Central memory CD8-positive, alpha-beta T cell (primary cell): ENCODE measurements around the gene GRIN2B.

Experiments
- ATAC-seq: fragments of 150-1000 bp; cut with Tn5 transposase; replicated peaks from 2 replicates; pipeline ENCODE4 v1.10.0; 2022; ENCODE audit warnings: mild to moderate bottlenecking, moderate FRiP score, moderate number of reproducible peaks; ENCODE audit not compliant: poor library complexity, severe bottlenecking; ENCODE audit errors: extremely low read depth
- DNase-seq, 2 donors: peaks; one replicate each; pipeline ENCODE4 v3.0.0; 2021; ENCODE audit warnings: low spot score in 2 of 2
- H3K27ac Mint-ChIP-seq: one replicate; pipeline ENCODE4 v1.8.0; 2022; ENCODE audit warnings: low read depth, mild to moderate bottlenecking, moderate library complexity, mixed read lengths
- H3K27me3 Mint-ChIP-seq: one replicate; pipeline ENCODE4 v1.8.0; 2022; ENCODE audit warnings: mixed read lengths
- H3K36me3 Mint-ChIP-seq: one replicate; pipeline ENCODE4 v1.8.0; 2022; ENCODE audit warnings: mild to moderate bottlenecking, moderate library complexity, mixed read lengths; ENCODE audit not compliant: insufficient read depth
- H3K4me1 Mint-ChIP-seq: one replicate; pipeline ENCODE4 v1.8.0; 2022; ENCODE audit warnings: mixed read lengths
- H3K4me3 Mint-ChIP-seq: one replicate; pipeline ENCODE4 v1.8.0; 2022; ENCODE audit warnings: mild to moderate bottlenecking, moderate library complexity, mixed read lengths
- H3K9me3 Mint-ChIP-seq: one replicate; pipeline ENCODE4 v1.8.0; 2022; ENCODE audit warnings: mixed read lengths

GRIN2B gene

GRCh38 chr12:13981296-13981962 lies at the start of gene GRIN2B:
Gene GRIN2B, minus strand, starts transcription at chr12:13981602. Its CDS starts 115,394 bp downstream, at chr12:13866208.
- DNase-seq (no peak), ATAC-seq (no peak)
- Mint-ChIP-seq H3K4me3 (no peak within 1 kb of the TSS), H3K27ac (no peak within 1 kb of the TSS), H3K4me1 (peaks cover 8% of the 10 kb centered on the region), H3K36me3 (no peaks in the 10 kb centered on the region), H3K27me3 (peaks cover 83% of the 10 kb centered on the region), H3K9me3 (no peaks in the 10 kb centered on the region)

DNA sequence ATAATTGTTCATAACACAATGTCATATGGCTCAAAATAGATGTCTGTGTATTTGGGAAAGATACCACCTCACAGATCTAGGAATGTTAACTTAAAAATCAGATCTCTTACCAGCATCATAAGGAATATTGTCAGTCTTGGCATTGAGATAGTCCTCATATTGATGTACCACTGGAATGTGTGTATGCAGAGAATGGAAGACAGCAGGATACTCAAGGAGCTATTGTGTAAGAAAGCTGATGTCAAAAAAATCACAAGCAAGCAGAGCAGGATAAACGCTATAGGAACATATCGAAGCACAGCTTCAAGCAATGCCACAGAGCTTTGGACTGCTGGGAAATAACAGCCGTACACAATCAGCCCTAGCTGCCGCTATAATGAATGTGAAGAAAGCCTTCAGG lies 45.1 kb upstream of the GRIN2B start:
- H3K4me1 Mint-ChIP-seq: no peaks in the 10 kb centered on the region
- no peaks in the 10 kb centered on the region for H3K9me3 Mint-ChIP-seq
- no peaks in the 10 kb centered on the region for H3K36me3 Mint-ChIP-seq
- ATAC-seq: no peak
- DNase-seq: no peak
- H3K27ac Mint-ChIP-seq: no peak overlapping the region
- H3K27me3 Mint-ChIP-seq: peaks cover 16% of the 10 kb centered on the region
- H3K4me3 Mint-ChIP-seq: no peak overlapping the region

DNA sequence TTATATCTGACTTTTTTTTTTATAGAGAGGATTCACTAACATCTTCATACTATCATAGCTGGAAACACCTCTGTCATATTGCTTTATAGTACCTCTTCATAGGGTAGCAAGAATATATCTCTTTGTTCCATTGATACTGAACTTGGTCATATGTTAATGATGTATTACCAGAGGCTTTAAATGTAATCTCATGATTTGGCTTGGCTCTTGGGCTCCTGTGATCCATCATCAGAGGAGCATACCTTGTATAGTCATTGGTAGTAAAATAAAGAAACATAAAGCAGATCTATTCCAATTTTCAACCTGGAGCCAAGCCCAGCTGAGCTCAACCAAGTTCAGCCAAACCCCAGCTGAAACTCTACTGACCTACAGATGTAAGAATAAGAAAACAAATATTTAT lies 43.2 kb upstream of the GRIN2B start:
- no peak for DNase-seq
- no peak overlapping the region for H3K27ac Mint-ChIP-seq

DNA sequence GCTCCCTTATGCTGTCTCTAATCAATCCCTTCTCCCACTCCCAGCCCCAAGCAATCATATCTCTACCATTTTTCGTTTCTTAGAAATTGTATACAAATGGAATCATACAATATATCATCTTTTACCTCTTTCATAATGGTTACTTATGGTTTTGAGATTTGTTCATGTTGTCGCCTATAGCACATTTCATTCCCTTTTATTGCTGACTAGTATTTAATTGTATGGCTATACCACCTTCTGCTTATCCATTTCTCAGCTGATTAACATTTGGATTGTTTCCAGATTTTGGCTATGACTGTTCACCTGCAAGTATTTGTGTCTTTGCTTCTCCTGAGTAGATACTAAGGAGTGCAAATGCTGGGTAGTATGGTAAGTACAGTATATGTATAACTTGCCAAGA lies 36.7 kb upstream of the GRIN2B start:
- Mint-ChIP-seq H3K27me3 (peaks cover 6% of the 10 kb centered on the region), H3K36me3 (no peaks in the 10 kb centered on the region), H3K4me3 (no peak overlapping the region), H3K9me3 (no peaks in the 10 kb centered on the region), H3K27ac (no peak overlapping the region), H3K4me1 (no peaks in the 10 kb centered on the region)
- no peak for ATAC-seq
- DNase-seq: no peak

More for the DNA sequence above, 43.2 kb upstream of the GRIN2B start:
- no peak for ATAC-seq
- Mint-ChIP-seq H3K4me3 (no peak overlapping the region), H3K4me1 (no peaks in the 10 kb centered on the region), H3K9me3 (no peaks in the 10 kb centered on the region), H3K36me3 (no peaks in the 10 kb centered on the region), H3K27me3 (peaks cover 16% of the 10 kb centered on the region)

- DNase-seq (no peak), ATAC-seq (no peak)
- Mint-ChIP-seq H3K4me3 (no peak overlapping the region), H3K27ac (no peak overlapping the region), H3K27me3 (peaks cover 28% of the 10 kb centered on the region), H3K9me3 (no peaks in the 10 kb centered on the region), H3K4me1 (no peaks in the 10 kb centered on the region), H3K36me3 (no peaks in the 10 kb centered on the region)
Measured at GRCh38 chr12:14010989-14011388, 29.6 kb upstream of the GRIN2B start.

DNA sequence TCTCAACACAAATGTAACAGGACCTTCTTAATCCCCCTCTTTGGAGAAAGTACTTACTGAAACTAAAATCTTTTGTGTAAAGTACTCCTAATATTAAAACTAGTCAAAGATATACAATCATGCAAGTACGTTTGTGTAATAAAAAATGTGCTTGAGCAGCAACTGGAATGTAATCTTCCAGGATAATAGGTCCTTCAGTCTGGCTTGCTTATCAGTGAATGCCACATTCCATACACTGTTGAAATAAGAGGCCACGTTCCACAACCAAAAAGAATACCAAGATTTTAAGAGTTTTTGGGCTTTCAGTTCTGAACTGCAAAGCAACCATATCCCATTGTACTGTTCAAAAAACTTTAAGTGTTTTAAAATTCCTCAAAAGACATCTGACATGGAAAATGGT lies 26.2 kb upstream of the GRIN2B start:
- no peak for DNase-seq
- no peaks in the 10 kb centered on the region for H3K9me3 Mint-ChIP-seq
- no peaks in the 10 kb centered on the region for H3K36me3 Mint-ChIP-seq
- no peak for ATAC-seq
- no peaks in the 10 kb centered on the region for H3K4me1 Mint-ChIP-seq
- H3K27me3 Mint-ChIP-seq: peaks cover 34% of the 10 kb centered on the region
- H3K27ac Mint-ChIP-seq: no peak overlapping the region
- no peak overlapping the region for H3K4me3 Mint-ChIP-seq

DNA sequence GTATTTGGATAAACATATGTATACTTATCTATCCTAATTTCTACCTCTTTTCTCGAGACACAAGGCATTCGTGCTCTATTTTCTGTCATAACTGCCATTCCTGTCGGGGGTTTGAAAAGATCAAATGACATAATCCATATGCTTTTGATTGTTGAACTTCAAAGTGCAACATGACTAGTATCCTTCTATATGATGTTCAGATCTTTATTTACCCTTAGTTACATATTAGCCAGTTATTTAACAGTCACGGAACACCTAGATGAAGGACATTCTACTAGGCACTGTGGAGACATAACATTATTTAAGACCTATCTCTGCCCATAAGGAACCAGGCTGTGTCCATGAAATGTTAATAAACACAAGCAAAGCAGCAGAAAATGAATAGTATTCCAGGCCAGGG lies 11.2 kb upstream of the GRIN2B start:
- Mint-ChIP-seq H3K4me1 (no peaks in the 10 kb centered on the region), H3K9me3 (no peaks in the 10 kb centered on the region), H3K27me3 (peaks cover 20% of the 10 kb centered on the region), H3K27ac (no peak overlapping the region), H3K4me3 (no peak overlapping the region), H3K36me3 (no peaks in the 10 kb centered on the region)
- no peak for ATAC-seq
- no peak for DNase-seq

DNA sequence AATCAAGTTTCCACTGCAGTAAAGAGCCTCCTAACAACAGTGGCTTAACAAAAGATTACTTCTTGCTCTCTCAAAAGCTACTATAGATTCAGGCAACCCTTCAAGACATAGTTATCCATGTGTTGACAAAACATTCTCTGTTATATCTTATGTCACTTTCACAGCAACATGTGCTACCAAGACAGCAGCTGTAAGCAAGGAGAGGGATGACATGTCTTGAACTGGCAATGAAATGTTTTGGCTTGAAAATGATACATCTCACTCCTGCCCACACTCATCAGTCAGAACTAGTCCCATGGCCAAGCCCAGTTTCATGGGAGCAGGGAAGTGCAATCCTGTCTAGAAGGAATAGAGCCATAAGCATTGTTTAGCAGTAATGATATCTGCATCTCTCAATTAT lies 10.7 kb upstream of the GRIN2B start:
- Mint-ChIP-seq H3K9me3 (no peaks in the 10 kb centered on the region), H3K4me3 (no peak overlapping the region), H3K27me3 (peaks cover 20% of the 10 kb centered on the region), H3K27ac (no peak overlapping the region), H3K36me3 (no peaks in the 10 kb centered on the region), H3K4me1 (no peaks in the 10 kb centered on the region)
- no peak for DNase-seq
- ATAC-seq: no peak

GRCh38 chr12:13986031-13986430 lies 4.6 kb upstream of the GRIN2B start:
- Mint-ChIP-seq H3K4me3 (no peak overlapping the region), H3K9me3 (no peaks in the 10 kb centered on the region), H3K36me3 (no peaks in the 10 kb centered on the region), H3K4me1 (no peaks in the 10 kb centered on the region), H3K27me3 (peaks cover 52% of the 10 kb centered on the region), H3K27ac (no peak overlapping the region)
- DNase-seq (no peak), ATAC-seq (no peak)

- H3K9me3 Mint-ChIP-seq: no peaks in the 10 kb centered on the region
- peaks cover 8% of the 10 kb centered on the region for H3K4me1 Mint-ChIP-seq
- H3K27ac Mint-ChIP-seq: no peak overlapping the region
- H3K36me3 Mint-ChIP-seq: no peaks in the 10 kb centered on the region
- peaks cover 77% of the 10 kb centered on the region for H3K27me3 Mint-ChIP-seq
- ATAC-seq: no peak
- DNase-seq: no peak
- no peak overlapping the region for H3K4me3 Mint-ChIP-seq
Measured at GRCh38 chr12:13981990-13982389, 588 bp upstream of the GRIN2B start.

DNA sequence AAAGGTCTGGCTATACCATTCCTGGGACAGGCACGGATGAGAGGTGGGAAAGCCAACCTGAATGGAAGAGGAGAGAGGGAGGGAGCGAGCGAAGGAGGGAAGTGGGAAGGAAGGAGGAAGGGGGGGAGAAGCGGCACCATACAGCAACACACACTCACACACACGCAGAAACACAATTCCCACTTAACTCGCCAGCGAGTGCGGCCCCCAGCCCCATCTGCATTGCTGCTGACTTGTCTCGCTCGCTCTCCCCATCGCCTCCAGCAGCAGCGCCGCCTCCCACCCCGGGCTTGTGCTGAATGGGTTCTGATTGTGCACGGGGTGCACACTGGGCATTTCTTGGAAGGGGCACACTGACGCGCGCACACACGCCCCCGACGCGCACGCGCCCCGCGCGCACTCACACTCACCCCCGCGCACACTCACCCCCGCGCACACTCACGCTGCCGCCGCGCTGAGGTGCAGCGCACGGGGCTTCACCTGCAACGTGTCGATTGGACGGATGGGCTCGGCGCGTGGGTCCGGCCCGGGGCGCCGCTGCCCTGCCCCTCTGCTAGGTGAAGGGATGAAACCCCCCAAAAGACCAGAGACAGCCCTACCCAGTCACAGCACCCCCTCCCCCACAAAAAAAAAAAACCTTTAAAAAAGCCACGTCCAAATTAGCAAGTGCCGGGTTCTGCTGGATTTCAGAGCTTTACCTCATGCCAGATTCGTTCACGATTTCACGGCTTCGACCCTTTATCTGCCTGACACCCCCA lies 685 bp downstream of the GRIN2B start:
- H3K4me1 Mint-ChIP-seq: peaks cover 8% of the 10 kb centered on the region
- no peaks in the 10 kb centered on the region for H3K9me3 Mint-ChIP-seq
- H3K4me3 Mint-ChIP-seq: no peak overlapping the region
- DNase-seq (no peak), ATAC-seq (no peak)
- no peak overlapping the region for H3K27ac Mint-ChIP-seq
- peaks cover 84% of the 10 kb centered on the region for H3K27me3 Mint-ChIP-seq
- no peaks in the 10 kb centered on the region for H3K36me3 Mint-ChIP-seq

GRCh38 chr12:13979772-13980378 lies 1.5 kb downstream of the GRIN2B start:
- DNase-seq: no peak
- peaks cover 8% of the 10 kb centered on the region for H3K4me1 Mint-ChIP-seq
- H3K36me3 Mint-ChIP-seq: no peaks in the 10 kb centered on the region
- no peak for ATAC-seq
- no peak overlapping the region for H3K4me3 Mint-ChIP-seq
- H3K27me3 Mint-ChIP-seq: peaks cover 88% of the 10 kb centered on the region
- H3K9me3 Mint-ChIP-seq: no peaks in the 10 kb centered on the region
- no peak overlapping the region for H3K27ac Mint-ChIP-seq

DNA sequence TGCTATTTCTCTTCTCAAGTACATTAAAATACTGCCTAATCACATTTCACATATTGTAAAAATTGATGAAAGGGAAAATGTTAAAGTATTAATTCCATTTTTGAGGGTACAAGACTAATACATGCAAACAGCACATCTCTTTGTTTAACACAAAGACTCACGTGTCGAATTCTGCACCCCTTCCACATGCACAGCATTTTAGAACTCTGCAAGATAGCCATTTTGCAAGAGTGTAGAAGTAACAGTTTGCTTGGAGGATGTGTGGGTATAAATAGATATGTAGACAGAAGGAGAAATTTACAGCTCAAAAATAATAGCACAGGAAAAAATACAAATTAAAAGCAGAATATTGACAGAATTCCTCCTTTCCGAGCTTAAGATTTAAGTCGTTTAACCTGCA lies 2.5 kb downstream of the GRIN2B start:
- H3K27me3 Mint-ChIP-seq: peaks cover 89% of the 10 kb centered on the region
- no peaks in the 10 kb centered on the region for H3K9me3 Mint-ChIP-seq
- H3K4me3 Mint-ChIP-seq: no peak overlapping the region

More for the DNA sequence above, 2.5 kb downstream of the GRIN2B start:
- Mint-ChIP-seq H3K27ac (no peak overlapping the region), H3K36me3 (no peaks in the 10 kb centered on the region), H3K4me1 (peaks cover 8% of the 10 kb centered on the region)
- DNase-seq: no peak
- ATAC-seq: no peak
